NCI-H2081 (cell line): ENCODE data around the gene GRID2.
"Not testable (repeated sequence)": the region's sequence is repeated elsewhere in the genome, so short reads cannot be mapped to it uniquely, and the experiment has no call there.

Experiments used
- DNase-seq, 2 experiments: peaks; one replicate each; lab custom pipeline; 2025; lab: John Stamatoyannopoulos, UW

The GRID2 gene

GRCh38 chr4:93515208-93515607 is 1211.4 kb downstream of the GRID2 start:
- no peak for DNase-seq

- DNase-seq: no peak
Measured at GRCh38 chr4:93529692-93530372, 1226.1 kb downstream of the GRID2 start.

GRCh38 chr4:93532234-93532633 is 1228.5 kb downstream of the GRID2 start:
- peak in 1 of 2 experiments; percentile 17 for DNase-seq

- no peak for DNase-seq
Measured at GRCh38 chr4:93540562-93540961, 1236.8 kb downstream of the GRID2 start.

- no peak for DNase-seq
Measured at GRCh38 chr4:93561842-93562241, 1258.1 kb downstream of the GRID2 start.

- DNase-seq: no peak
Measured at GRCh38 chr4:93568758-93569157, 1265.0 kb downstream of the GRID2 start.

- no peak for DNase-seq
Measured at GRCh38 chr4:93573285-93573684, 1269.5 kb downstream of the GRID2 start.

- no peak for DNase-seq
Measured at GRCh38 chr4:93578942-93579341, 1275.2 kb downstream of the GRID2 start.

- DNase-seq: no peak
Measured at GRCh38 chr4:93605163-93605562, 1301.4 kb downstream of the GRID2 start.

GRCh38 chr4:93617606-93618005 is 1313.8 kb downstream of the GRID2 start:
- DNase-seq: no peak

GRCh38 chr4:93633721-93634120 is 1330.0 kb downstream of the GRID2 start:
- DNase-seq: no peak

GRCh38 chr4:93635943-93636342 is 1332.2 kb downstream of the GRID2 start:
- no peak for DNase-seq

GRCh38 chr4:93645120-93645519 is 1341.4 kb downstream of the GRID2 start:
- DNase-seq: no peak

- DNase-seq: peak in 1 of 2 experiments; percentile 59
Measured at GRCh38 chr4:93646233-93646930, 1342.6 kb downstream of the GRID2 start.

- no peak for DNase-seq
Measured at GRCh38 chr4:93648258-93648657, 1344.5 kb downstream of the GRID2 start.

- DNase-seq: no peak
Measured at GRCh38 chr4:93649828-93650227, 1346.1 kb downstream of the GRID2 start.

- DNase-seq: no peak
Measured at GRCh38 chr4:93654211-93654610, 1350.4 kb downstream of the GRID2 start.

- no peak for DNase-seq
Measured at GRCh38 chr4:93657527-93657926, 1353.8 kb downstream of the GRID2 start.

- DNase-seq: no peak
Measured at GRCh38 chr4:93658443-93658842, 1354.7 kb downstream of the GRID2 start.

- DNase-seq: no peak
Measured at GRCh38 chr4:93659629-93660028, 1355.9 kb downstream of the GRID2 start.

- no peak for DNase-seq
Measured at GRCh38 chr4:93660036-93660435, 1356.3 kb downstream of the GRID2 start.

- no peak for DNase-seq
Measured at GRCh38 chr4:93670434-93670833, 1366.7 kb downstream of the GRID2 start.

- no peak for DNase-seq
Measured at GRCh38 chr4:93671093-93671492, 1367.3 kb downstream of the GRID2 start.

GRCh38 chr4:93676937-93677336 is 1373.2 kb downstream of the GRID2 start:
- DNase-seq: not testable (repeated sequence)
